Renal pelvis (tissue), 4 donors: ENCODE data around the gene DPYSL5. TPM values are rescaled to one million over a fixed set of nuclear protein-coding genes. Genes with fewer than 3 reads are reported as not detected.
A peak's percentile ranks its signal among the peaks of the same experiment; 100 is the strongest.

ENCODE experiments used
- DNase-seq: peaks from one replicate; pipeline ENCODE4 v3.0.0-alpha.2; 2013
- polyA plus RNA-seq, 3 donors: library from polyadenylated mRNA; unstranded; fragments of 120-200 nt; gene quantifications; one replicate each; pipeline ENCODE4 v1.2.1, GENCODE V29; 2013; ENCODE audit not compliant: insufficient read length in 3 of 3

The DPYSL5 gene
- polyA plus RNA-seq, 3 donors, result 7.2 to 10.6 (median 8.6) TPM

GRCh38 chr2:26985807-26986206 is 137.9 kb downstream of the DPYSL5 start:
- DNase-seq, result no peak

GRCh38 chr2:26986576-26986975 is 138.6 kb downstream of the DPYSL5 start:
- no peak for DNase-seq

- no peak for DNase-seq
These were observed 140.3 kb downstream of the DPYSL5 start for GRCh38 chr2:26988058-26988860.

GRCh38 chr2:26989156-26989555 is 141.2 kb downstream of the DPYSL5 start:
- DNase-seq, result no peak

- no peak for DNase-seq
These were observed 143.8 kb downstream of the DPYSL5 start for GRCh38 chr2:26991717-26992116.

GRCh38 chr2:26993768-26994167 is 145.8 kb downstream of the DPYSL5 start:
- peak; percentile 12 for DNase-seq

- DNase-seq, result no peak
These were observed 147.1 kb downstream of the DPYSL5 start for GRCh38 chr2:26994983-26995382.

- DNase-seq, result no peak
These were observed 149.5 kb downstream of the DPYSL5 start for GRCh38 chr2:26997394-26997793.

GRCh38 chr2:26998323-26998722 is 150.4 kb downstream of the DPYSL5 start:
- no peak for DNase-seq

Other genes starting within 250 kb of the DPYSL5 start
- under 1 TPM; 0.28 to 0.78 (median 0.30) TPM for gene CIB4, start 206.8 kb upstream of the DPYSL5 start, polyA plus RNA-seq
- gene KCNK3, start 155.4 kb upstream of the DPYSL5 start, polyA plus RNA-seq, result 1 to 10 TPM; 1.4 to 5.3 (median 2.0) TPM
- gene SLC35F6, start 83.8 kb upstream of the DPYSL5 start, polyA plus RNA-seq, result 10 to 100 TPM; 16.1 to 18.2 (median 18.1) TPM
- 10 to 100 TPM; 14.2 to 17.6 (median 15.1) TPM for gene CENPA, start 62.1 kb upstream of the DPYSL5 start, polyA plus RNA-seq
- gene MAPRE3, start 122.5 kb downstream of the DPYSL5 start, polyA plus RNA-seq, result 10 to 100 TPM; 12.9 to 17.5 (median 14.3) TPM
- 10 to 100 TPM; 62.3 to 68.9 (median 66.7) TPM for gene TMEM214, start 184.8 kb downstream of the DPYSL5 start, polyA plus RNA-seq
- gene AGBL5, start 203.5 kb downstream of the DPYSL5 start, polyA plus RNA-seq, result 10 to 100 TPM; 67.1 to 68.4 (median 67.5) TPM
- 100 to 1,000 TPM; 228 to 288 (median 247) TPM for gene OST4, start 223.5 kb downstream of the DPYSL5 start, polyA plus RNA-seq
- gene EMILIN1, start 230.5 kb downstream of the DPYSL5 start, polyA plus RNA-seq, result 100 to 1,000 TPM in 2 of 3 donors, 10 to 100 TPM in 1; 70.9 to 135 (median 102) TPM
- gene KHK, start 238.6 kb downstream of the DPYSL5 start, polyA plus RNA-seq, result 10 to 100 TPM; 57.6 to 62.8 (median 60.6) TPM